IgD-negative memory B cell (primary cell): ENCODE data around the gene GNAO1. TPM values are rescaled to one million over a fixed set of nuclear protein-coding genes. Genes with fewer than 3 reads are reported as not detected.

ENCODE experiments used
- H3K27ac Mint-ChIP-seq, 3 donors: one replicate each; pipeline ENCODE4 v1.8.0; 2020 to 2022; ENCODE audit warnings: mild to moderate bottlenecking in 3 of 3, mixed read lengths in 3 of 3, moderate library complexity in 1 of 3
- H3K27me3 Mint-ChIP-seq: one replicate; pipeline ENCODE4 v1.8.0; 2021; ENCODE audit warnings: mixed read lengths
- H3K36me3 Mint-ChIP-seq: one replicate; pipeline ENCODE4 v1.8.0; 2020; ENCODE audit warnings: mild to moderate bottlenecking, mixed read lengths
- H3K4me1 Mint-ChIP-seq, 3 donors: one replicate each; pipeline ENCODE4 v1.8.0; 2020 to 2022; ENCODE audit warnings: mixed read lengths in 3 of 3, mild to moderate bottlenecking in 1 of 3
- H3K4me3 Mint-ChIP-seq, 4 donors: one replicate each; pipeline ENCODE4 v1.8.0; 2020 to 2022; ENCODE audit warnings: mild to moderate bottlenecking in 4 of 4, mixed read lengths in 4 of 4, moderate library complexity in 3 of 4
- H3K9me3 Mint-ChIP-seq, 3 donors: one replicate each; pipeline ENCODE4 v1.8.0; 2020 to 2021; ENCODE audit warnings: mixed read lengths in 3 of 3, mild to moderate bottlenecking in 1 of 3
- polyA plus RNA-seq: library from polyadenylated mRNA; unstranded; fragments of 300-500 nt; fragmentation: Illumina TruSeq; gene quantifications from one replicate; pipeline ENCODE4 v1.2.3, GENCODE V29; 2021

Gene GNAO1
- polyA plus RNA-seq, 1 donor from 2014 or later: 0.58 TPM

GRCh38 chr16:56324406-56324805 lies 133.1 kb downstream of the GNAO1 start:
- Mint-ChIP-seq H3K4me1 (peaks cover 4 to 5% (median 4%) of the 10 kb centered on the region in 3 donors), H3K27me3 (no peaks in the 10 kb centered on the region), H3K27ac (no peak overlapping the region), H3K36me3 (no peaks in the 10 kb centered on the region), H3K9me3 (no peaks in the 10 kb centered on the region), H3K4me3 (no peak overlapping the region)

GRCh38 chr16:56325956-56326355 lies 134.7 kb downstream of the GNAO1 start:
- H3K4me3 Mint-ChIP-seq: no peak overlapping the region
- H3K27me3 Mint-ChIP-seq: no peaks in the 10 kb centered on the region
- no peak overlapping the region for H3K27ac Mint-ChIP-seq

DNA sequence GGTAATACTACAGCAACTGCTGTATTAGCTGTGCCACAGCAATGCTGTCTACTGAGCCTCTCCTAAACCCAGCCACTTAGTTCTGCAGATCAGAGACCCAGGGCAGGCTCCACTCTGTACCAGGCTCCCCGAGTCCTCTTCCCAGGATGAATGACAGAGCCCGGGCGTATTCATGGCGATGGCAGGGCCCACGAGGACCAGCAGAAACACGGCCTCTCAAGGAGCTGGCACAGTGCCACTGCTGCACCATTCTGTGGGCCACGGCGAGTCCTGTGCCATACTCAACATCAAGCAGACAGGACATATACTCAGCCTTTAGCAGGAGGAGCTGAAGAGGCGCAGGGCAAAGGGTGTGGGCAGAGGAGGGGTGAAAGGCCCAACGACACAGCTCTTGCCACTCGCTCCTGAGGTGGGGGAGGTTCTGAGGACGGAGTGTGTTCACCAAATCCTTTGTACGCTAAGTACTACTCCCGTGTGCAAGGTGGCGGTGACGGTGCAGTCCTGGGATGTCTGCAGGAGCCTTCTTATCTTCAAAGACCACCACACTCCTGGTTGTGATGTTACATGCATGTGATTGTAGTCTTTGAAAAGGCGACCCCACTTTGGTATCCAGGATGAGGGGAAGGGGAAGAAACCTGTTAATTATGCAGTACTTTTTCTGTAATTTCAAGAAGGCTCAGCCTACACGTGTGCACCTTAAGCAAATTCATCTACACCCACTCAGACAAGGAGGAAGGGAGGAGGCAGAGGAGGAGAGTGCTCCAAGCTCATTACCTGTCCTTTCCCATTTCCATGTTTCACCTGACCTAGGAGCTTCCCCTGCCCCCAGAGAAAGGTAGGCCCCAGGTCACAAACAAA lies 136.0 kb downstream of the GNAO1 start:
- Mint-ChIP-seq H3K4me3 (no peak overlapping the region), H3K27me3 (no peaks in the 10 kb centered on the region), H3K36me3 (no peaks in the 10 kb centered on the region), H3K27ac (peak overlapping the region in 1 of 3 donors; percentile 43), H3K4me1 (peaks cover 0 to 4% (median 0%) of the 10 kb centered on the region in 3 donors), H3K9me3 (no peaks in the 10 kb centered on the region)

More at GRCh38 chr16:56325956-56326355, 134.7 kb downstream of the GNAO1 start:
- Mint-ChIP-seq H3K36me3 (no peaks in the 10 kb centered on the region), H3K9me3 (no peaks in the 10 kb centered on the region), H3K4me1 (peaks cover 1 to 6% (median 2%) of the 10 kb centered on the region in 3 donors)

GRCh38 chr16:56327929-56328258 lies 136.6 kb downstream of the GNAO1 start:
- no peak overlapping the region for H3K4me3 Mint-ChIP-seq
- no peaks in the 10 kb centered on the region for H3K9me3 Mint-ChIP-seq
- no peaks in the 10 kb centered on the region for H3K36me3 Mint-ChIP-seq
- no peaks in the 10 kb centered on the region for H3K27me3 Mint-ChIP-seq
- peaks cover 0 to 4% (median 0%) of the 10 kb centered on the region in 3 donors for H3K4me1 Mint-ChIP-seq
- H3K27ac Mint-ChIP-seq: no peak overlapping the region

DNA sequence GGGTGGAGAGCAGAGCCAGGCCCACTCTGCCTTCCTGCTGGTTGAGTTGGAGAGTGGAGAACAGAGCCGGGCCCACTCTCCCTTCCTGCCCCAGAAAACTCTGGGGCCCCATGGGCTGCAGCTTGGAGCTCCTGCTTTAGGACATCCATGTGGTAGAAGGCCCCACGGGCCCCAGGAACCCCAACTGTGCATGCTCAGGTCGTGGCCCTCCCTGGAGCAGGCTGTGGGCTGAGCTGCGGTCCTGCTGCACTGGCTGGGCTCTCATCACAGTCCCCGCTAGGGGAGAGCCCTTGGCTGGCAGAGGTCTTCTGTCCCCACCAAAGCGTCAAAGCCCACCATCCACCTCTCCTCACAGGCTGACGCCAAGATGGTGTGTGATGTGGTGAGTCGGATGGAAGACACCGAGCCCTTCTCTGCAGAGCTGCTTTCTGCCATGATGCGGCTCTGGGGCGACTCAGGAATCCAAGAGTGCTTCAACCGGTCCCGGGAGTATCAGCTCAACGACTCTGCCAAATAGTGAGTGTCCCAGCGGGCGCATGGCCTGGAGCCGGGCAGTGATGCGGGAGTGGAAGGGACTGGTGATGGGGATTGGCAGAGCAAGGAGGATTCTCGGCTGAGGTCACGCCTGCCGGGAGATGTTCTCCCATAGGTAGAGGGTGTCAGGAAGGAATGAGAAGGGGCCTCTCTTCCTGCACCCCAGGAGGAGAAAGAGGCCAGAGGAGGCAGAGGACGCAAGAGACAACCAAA lies 137.2 kb downstream of the GNAO1 start:
- no peak overlapping the region for H3K27ac Mint-ChIP-seq

GRCh38 chr16:56329887-56330286 lies 138.6 kb downstream of the GNAO1 start:
- H3K27me3 Mint-ChIP-seq: no peaks in the 10 kb centered on the region
- no peak overlapping the region for H3K4me3 Mint-ChIP-seq
- H3K4me1 Mint-ChIP-seq: peaks cover 0 to 4% (median 0%) of the 10 kb centered on the region in 3 donors
- no peaks in the 10 kb centered on the region for H3K9me3 Mint-ChIP-seq
- no peak overlapping the region for H3K27ac Mint-ChIP-seq
- H3K36me3 Mint-ChIP-seq: no peaks in the 10 kb centered on the region

More for the DNA sequence above, 137.2 kb downstream of the GNAO1 start:
- Mint-ChIP-seq H3K4me1 (peaks cover 0 to 4% (median 0%) of the 10 kb centered on the region in 3 donors), H3K4me3 (no peak overlapping the region), H3K27me3 (no peaks in the 10 kb centered on the region), H3K36me3 (no peaks in the 10 kb centered on the region), H3K9me3 (no peaks in the 10 kb centered on the region)

DNA sequence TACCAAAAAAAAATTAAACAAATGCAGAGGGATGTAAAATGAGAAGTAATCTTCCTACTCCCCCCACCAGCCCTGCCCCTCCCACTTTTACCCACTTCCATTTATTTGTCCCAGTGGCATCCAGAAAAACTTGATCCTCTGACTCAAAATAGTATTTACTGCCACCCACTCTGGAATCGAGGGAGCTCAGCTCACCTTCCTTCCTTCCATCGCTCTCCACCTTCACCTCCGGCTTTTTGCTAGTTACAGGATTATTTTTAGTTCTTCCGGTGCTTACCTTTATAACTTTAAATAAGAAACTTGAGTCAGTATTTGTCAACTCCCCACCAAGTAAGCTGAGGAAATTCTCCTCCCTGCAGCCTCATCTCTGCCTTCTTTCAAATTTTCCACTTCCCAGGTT lies 139.2 kb downstream of the GNAO1 start:
- H3K4me1 Mint-ChIP-seq: peaks cover 0 to 4% (median 0%) of the 10 kb centered on the region in 3 donors
- no peaks in the 10 kb centered on the region for H3K27me3 Mint-ChIP-seq
- H3K36me3 Mint-ChIP-seq: no peaks in the 10 kb centered on the region
- no peaks in the 10 kb centered on the region for H3K9me3 Mint-ChIP-seq
- peak overlapping the region in 1 of 4 donors; percentile 36 for H3K4me3 Mint-ChIP-seq
- H3K27ac Mint-ChIP-seq: no peak overlapping the region

DNA sequence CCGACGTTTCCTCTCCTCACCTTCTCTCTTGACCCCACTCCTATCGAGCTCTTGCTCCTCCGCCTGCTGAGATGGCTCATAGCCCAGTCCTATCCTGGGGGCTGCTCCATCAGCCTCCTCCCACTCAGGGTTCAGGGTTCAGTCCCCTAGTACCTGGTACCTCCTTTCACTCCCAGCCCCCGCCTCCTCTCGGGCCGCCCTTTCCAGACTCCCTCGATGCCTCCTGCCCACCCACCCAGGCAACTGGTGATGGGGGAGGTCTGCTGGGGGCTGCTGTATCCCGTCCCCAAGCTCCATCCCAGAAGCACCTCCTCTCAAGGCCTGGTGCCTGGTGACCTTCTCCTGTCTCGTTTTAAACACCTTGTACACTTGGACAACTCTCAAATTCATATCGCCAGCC lies 140.1 kb downstream of the GNAO1 start:
- peaks cover 0 to 4% (median 0%) of the 10 kb centered on the region in 3 donors for H3K4me1 Mint-ChIP-seq
- H3K27me3 Mint-ChIP-seq: no peaks in the 10 kb centered on the region
- no peaks in the 10 kb centered on the region for H3K9me3 Mint-ChIP-seq
- H3K4me3 Mint-ChIP-seq: no peak overlapping the region
- no peak overlapping the region for H3K27ac Mint-ChIP-seq
- H3K36me3 Mint-ChIP-seq: no peaks in the 10 kb centered on the region

DNA sequence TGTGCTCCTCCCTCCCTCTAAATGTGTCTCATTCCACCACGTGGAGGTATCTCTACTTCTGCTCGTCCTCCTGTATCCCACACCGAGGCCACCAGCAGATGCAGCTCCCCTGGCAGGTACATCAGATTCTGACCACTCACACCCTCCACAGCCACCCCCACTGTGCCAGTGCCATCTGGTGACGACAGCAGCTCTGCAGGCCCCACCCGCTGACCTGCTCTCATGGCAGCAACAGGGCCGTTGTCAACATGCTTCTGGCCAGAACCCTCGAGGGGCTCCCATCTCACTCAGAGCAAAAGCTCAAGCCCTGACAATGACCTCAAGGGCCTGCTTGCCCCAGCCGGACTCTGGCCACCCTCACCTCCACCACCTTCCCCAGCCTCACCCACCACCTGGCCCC lies 140.6 kb downstream of the GNAO1 start:
- peaks cover 0 to 4% (median 0%) of the 10 kb centered on the region in 3 donors for H3K4me1 Mint-ChIP-seq
- H3K27ac Mint-ChIP-seq: peak overlapping the region in 1 of 3 donors; percentile 7
- H3K27me3 Mint-ChIP-seq: no peaks in the 10 kb centered on the region
- H3K36me3 Mint-ChIP-seq: no peaks in the 10 kb centered on the region
- H3K9me3 Mint-ChIP-seq: no peaks in the 10 kb centered on the region
- H3K4me3 Mint-ChIP-seq: no peak overlapping the region

DNA sequence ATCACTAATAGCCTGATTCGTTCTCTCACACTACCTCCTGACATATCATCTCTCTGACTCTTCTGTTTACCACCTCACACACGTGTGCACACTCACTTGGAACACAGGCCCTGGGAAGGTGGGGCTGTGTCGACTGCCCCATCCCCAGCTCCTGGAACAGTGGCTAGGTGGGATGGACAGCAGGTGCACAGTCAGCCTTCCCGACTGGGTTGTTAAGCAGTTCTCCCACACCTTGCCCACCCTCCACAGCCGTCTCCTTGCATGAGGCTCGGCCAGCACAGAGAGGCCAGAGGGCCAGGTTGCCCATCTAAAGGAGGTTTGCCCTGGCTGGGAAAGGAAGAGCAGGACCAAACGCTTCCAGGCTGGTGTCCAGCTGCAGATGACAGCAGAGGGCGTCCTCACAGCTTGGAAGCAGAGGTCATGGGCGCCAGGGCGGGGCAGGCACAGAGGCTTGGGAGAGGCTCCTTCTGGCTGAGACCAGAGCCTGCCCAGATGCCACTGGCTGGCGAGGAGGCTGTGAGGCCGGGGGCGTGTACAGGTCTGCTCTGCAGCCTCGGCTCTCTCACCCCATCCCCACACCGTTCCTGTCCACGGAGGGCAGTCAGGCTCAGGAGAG lies 141.3 kb downstream of the GNAO1 start:
- H3K4me1 Mint-ChIP-seq: peaks cover 0 to 4% (median 0%) of the 10 kb centered on the region in 3 donors
- H3K4me3 Mint-ChIP-seq: no peak overlapping the region
- H3K27ac Mint-ChIP-seq: peak overlapping the region in 1 of 3 donors; percentile 7
- H3K36me3 Mint-ChIP-seq: no peaks in the 10 kb centered on the region
- no peaks in the 10 kb centered on the region for H3K9me3 Mint-ChIP-seq
- no peaks in the 10 kb centered on the region for H3K27me3 Mint-ChIP-seq

DNA sequence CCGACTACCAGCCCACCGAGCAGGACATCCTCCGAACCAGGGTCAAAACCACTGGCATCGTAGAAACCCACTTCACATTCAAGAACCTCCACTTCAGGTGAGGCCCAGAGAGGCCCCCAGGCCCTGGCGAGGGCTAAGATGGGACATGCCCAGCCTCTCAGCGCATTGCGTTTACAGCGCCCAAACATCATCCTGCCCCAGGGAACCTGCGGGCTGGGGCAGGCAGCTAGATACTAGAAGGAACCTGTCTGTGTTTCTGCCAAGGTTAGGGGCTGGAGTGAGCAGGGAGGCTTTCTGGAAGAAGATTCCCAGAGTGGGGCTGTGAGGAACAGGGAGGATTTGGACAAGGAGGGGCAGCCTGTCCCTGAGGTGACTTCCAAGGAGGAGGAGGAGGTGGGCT lies 143.5 kb downstream of the GNAO1 start:
- Mint-ChIP-seq H3K4me1 (peaks cover 0 to 6% (median 0%) of the 10 kb centered on the region in 3 donors), H3K27me3 (no peaks in the 10 kb centered on the region), H3K9me3 (no peaks in the 10 kb centered on the region), H3K27ac (no peak overlapping the region), H3K4me3 (no peak overlapping the region), H3K36me3 (no peaks in the 10 kb centered on the region)

DNA sequence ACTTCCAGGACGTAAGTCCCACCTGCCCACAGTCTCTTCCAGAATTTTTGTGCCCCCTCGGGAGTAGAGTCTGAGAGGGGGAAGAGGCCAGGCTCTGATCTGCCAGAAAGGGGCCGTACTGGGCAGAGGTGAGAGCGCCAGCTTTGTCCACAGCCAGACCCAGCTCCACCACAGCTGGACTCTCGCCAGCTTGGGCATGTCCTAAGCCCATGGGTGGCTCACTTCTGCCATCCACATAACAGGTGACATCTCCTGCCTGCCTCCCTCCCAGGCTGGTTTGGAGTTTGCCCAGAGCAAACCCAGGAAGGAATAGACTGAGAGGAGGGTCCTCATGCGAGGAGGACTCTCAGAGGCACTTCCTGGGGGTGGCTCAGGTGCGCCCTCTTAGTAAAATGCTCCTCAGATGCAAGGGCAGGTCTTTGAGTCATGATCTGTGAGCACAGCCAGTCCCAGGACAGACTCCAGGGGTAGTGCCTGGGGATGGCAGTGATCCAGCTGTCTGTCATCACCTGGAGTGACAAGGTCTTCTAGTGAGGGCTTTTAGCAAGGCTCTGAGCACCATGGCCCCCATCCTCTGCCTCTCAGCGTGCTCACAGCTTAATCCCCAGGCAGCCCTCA lies 144.9 kb downstream of the GNAO1 start:
- no peak overlapping the region for H3K4me3 Mint-ChIP-seq
- no peaks in the 10 kb centered on the region for H3K36me3 Mint-ChIP-seq
- H3K27me3 Mint-ChIP-seq: no peaks in the 10 kb centered on the region
- peaks cover 0 to 1% (median 0%) of the 10 kb centered on the region in 3 donors for H3K4me1 Mint-ChIP-seq
- H3K27ac Mint-ChIP-seq: no peak overlapping the region
- no peaks in the 10 kb centered on the region for H3K9me3 Mint-ChIP-seq

- H3K9me3 Mint-ChIP-seq: no peaks in the 10 kb centered on the region
- peaks cover 0 to 1% (median 0%) of the 10 kb centered on the region in 3 donors for H3K4me1 Mint-ChIP-seq
- no peaks in the 10 kb centered on the region for H3K27me3 Mint-ChIP-seq
- H3K4me3 Mint-ChIP-seq: no peak overlapping the region
- H3K27ac Mint-ChIP-seq: no peak overlapping the region
- no peaks in the 10 kb centered on the region for H3K36me3 Mint-ChIP-seq
Observed at GRCh38 chr16:56336711-56337110, 145.4 kb downstream of the GNAO1 start.

GRCh38 chr16:56337131-56337857 lies 146.0 kb downstream of the GNAO1 start:
- Mint-ChIP-seq H3K36me3 (no peaks in the 10 kb centered on the region), H3K27ac (no peak overlapping the region), H3K4me1 (peaks cover 0 to 1% (median 0%) of the 10 kb centered on the region in 3 donors), H3K9me3 (no peaks in the 10 kb centered on the region), H3K27me3 (no peaks in the 10 kb centered on the region), H3K4me3 (no peak overlapping the region)
